Measurements from ENCODE around the gene BPTF.

- TF ChIP-seq, protein P1, sequence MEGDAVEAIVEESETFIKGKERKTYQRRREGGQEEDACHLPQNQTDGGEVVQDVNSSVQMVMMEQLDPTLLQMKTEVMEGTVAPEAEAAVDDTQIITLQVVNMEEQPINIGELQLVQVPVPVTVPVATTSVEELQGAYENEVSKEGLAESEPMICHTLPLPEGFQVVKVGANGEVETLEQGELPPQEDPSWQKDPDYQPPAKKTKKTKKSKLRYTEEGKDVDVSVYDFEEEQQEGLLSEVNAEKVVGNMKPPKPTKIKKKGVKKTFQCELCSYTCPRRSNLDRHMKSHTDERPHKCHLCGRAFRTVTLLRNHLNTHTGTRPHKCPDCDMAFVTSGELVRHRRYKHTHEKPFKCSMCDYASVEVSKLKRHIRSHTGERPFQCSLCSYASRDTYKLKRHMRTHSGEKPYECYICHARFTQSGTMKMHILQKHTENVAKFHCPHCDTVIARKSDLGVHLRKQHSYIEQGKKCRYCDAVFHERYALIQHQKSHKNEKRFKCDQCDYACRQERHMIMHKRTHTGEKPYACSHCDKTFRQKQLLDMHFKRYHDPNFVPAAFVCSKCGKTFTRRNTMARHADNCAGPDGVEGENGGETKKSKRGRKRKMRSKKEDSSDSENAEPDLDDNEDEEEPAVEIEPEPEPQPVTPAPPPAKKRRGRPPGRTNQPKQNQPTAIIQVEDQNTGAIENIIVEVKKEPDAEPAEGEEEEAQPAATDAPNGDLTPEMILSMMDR (IDR thresholded peaks at IDR 0.05; ENCODE audit: borderline replicate concordance, extremely low read depth, low read length, poor library complexity, severe bottlenecking): peak; percentile 52
- TF ChIP-seq EZH2 (IDR thresholded peaks at IDR 0.05; ENCODE audit: borderline replicate concordance, low read depth, low read length, severe bottlenecking): no peak
Measured at GRCh38 chr17:68019675-68020408, 194.5 kb downstream of the BPTF start.
